GM21423 (cell line): ENCODE results near the gene MAP3K12.
"Not testable (repeated sequence)": the region's sequence is repeated elsewhere in the genome, so short reads cannot be mapped to it uniquely, and the experiment has no call there.

Source experiments
- ATAC-seq: cut with Tn5 transposase; IDR thresholded peaks from one replicate; pipeline ENCODE4 v1.9.1; 2021; ENCODE audit warnings: mild to moderate bottlenecking, moderate library complexity; ENCODE audit not compliant: unreplicated experiment

MAP3K12 gene

GRCh38 chr12:53493610-53494391, 5.5 kb downstream of the MAP3K12 start:
- no peak for ATAC-seq

- peak; percentile 94 for ATAC-seq
Observed at GRCh38 chr12:53492830-53493609, 6.2 kb downstream of the MAP3K12 start.

DNA sequence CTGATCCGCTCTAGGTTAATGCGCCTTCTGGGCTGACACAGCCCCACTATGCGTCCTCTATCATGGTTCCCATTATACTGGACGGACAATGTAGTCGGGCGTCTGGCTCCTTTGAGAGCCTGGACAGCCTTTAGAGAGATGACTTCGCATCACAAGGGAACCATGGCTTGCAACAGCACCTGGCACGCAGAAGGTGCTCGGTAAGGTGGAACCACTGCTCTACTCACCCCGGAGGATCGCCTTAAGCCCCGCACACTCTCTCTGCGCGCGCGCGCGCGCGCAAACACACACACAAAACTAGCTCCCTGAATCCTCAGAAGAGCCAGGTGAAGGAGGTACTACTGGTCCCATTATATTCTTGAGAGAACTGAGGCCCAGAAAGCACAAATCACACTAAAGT, 7.1 kb downstream of the MAP3K12 start:
- no peak for ATAC-seq

DNA sequence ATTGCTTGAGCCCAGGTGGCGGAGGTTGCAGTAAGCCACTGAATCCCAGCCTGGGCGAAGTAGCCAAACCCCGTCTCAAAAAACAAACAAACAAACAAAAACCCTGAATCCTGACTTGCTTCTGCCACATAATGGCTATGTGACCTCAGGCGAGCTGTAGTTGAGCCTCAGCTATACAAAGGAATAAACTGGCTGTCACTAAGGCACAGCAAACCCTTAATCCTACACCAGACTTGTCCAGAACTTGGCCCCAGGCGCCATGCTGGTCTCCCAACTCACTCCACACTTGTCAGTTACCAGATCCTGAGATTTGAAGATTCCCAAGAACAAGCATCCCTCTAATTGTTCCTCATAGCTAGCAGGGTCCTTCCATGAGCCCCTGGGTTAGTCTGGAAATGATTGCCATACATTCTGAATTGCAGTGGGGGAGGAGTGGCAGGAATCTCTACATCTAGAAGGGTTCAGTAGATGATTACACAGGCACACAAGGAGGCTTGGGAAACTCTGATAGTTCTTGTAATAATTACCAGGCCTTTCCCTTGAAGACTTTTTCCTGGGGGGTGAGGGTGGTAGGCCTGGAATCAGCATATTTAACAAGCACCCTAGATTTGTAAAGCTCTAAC, 9.9 kb downstream of the MAP3K12 start:
- ATAC-seq, result no peak

DNA sequence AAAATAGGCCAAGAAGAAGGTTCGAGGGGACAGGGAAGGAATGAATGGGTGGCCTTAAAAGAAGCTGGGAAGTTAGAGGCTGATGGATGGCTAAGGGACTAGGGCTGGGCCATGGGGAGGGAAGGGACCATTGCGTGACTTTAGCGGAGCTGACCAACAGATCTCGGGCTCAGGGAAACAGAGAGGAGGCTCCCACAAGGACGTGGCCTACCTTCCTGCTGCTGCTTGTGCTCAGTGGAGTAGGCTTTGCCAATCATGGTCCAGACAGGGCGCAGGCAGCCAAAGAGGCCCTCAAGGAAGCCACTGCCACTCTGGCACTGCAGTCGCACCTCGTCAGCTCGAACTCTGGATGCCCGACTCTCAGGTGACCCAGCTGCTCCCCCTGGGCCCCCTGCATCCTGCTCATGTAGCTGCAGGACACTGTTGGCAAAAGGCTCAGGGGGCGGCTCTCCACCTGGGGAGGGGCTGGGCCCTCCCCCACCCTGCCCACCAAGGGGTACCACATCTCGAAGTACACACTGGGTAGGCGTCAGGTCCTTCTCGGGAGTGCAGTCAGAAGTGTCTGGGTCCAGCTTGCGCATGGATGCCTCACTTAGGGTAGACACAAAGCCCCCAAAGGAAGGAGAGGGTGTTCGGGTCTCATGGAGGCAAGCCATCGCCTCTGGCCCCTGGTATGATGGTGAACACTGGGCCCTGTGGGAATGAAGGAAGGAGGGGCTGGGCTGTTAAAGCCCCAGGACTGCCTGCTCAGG, 12.3 kb downstream of the MAP3K12 start:
- ATAC-seq, result no peak

DNA sequence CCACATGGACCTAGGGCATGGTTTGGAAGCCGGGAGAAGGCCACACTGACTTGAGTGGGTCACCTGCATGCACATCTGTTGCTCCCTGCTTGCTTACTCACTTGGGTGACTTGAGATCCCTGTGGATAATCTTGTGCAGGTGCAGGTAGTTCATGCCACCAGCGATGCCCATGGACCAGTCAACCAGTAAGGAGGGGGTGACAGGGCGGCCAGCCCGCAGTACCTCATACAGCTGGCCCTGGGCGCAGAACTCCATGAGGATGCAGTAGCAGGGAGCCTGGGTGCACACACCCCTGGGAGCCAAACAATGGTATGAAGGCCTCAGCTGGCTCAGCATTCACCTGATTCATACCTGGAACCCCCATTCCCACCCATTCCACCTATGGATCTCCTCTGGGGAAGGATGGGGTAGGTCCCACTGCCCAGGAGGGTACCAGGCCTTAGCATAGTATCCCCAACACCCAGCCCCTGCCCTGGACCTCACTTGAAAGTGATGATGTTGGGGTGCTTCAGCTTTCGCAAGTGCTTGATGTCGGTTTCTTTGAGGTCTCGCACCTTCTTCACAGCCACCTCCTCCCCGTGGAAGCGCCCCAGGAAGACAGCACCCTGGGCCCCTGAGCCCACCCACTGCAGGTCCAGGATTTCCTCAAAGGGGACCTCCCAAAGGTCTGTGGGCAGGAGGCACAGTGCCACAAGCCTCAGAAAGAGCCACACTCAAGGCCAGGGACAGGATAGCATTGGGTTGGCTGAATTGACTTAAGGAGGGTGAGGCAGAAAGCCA, 13.1 kb downstream of the MAP3K12 start:
- ATAC-seq, result no peak

DNA sequence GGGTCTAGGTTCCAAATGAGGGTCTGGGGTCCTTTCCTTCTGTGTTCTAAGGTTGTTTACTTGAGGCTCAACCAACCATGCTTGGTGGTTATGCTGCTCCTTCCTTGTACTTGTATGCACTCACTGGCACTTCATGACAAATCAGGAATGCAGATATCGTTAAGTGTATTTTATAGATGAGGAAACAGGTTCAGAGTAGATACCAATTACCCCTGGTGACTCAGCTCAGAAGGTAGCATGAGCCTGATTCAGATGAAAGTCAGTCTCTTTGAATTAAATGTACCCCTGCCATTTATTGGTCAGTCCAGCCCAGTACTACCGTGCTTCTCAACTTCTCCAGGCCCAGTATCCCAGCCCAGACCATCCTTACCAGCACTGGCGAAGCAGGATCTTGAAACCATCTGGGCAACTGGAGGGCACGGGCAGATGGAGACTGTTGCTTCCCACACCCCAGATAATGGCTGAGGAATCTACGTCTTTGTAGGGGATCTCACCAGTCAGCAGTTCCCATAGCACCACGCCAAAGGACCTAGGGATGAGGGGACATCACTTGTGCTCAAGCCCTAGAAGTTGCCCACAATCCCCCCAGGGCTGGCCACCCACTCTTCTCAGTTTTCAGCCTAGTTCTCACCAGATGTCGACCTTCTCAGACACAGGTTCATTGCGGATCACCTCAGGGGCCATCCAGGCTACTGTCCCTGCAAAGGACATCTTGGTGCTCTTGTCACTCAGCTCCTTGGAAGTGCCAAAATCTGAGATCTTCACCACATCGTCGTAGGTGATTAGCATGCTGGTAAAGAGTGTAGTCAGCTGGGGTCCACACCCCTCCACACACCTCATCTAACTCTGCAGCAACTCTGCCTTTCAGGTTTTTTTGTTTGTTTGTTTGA, 14.3 kb downstream of the MAP3K12 start:
- ATAC-seq, result no peak

- ATAC-seq, result no peak
Observed at GRCh38 chr12:53483979-53484377, 15.3 kb downstream of the MAP3K12 start.

DNA sequence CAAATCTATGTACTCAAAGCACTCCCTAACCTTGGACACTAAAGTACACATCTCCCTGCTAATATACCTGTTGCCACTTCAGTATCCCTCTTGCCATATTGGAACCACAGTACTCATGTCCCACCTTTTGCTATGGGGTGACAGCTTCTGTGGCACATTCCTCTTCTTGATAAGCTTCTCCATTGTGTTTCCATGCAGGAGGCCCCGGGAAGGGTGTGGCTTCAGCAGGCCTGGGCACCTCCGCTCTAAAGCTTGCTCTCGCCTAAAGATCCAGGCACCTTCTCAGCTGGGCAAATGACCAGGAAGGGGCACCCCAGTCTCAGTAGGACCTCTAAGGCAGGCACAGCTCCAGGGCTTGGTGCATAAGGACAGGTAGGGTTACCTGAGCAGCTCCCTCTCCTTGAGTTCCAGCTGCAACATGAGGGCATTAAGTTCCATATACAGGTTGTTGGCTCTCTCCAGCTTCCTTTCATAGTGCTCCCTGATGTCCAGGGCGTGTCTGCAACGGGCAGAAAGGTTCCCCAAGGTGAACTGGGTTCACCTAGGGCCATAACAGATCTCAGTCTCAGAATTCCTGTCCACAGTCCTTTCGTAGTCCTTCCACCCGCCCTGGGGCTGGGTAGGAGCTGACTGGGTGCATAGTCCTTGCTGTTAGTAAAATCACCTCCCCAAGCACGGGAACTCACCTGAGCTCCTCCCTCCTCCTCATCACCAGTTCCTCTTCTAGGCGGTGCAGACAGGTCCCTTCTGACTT, 15.9 kb downstream of the MAP3K12 start:
- no peak for ATAC-seq

DNA sequence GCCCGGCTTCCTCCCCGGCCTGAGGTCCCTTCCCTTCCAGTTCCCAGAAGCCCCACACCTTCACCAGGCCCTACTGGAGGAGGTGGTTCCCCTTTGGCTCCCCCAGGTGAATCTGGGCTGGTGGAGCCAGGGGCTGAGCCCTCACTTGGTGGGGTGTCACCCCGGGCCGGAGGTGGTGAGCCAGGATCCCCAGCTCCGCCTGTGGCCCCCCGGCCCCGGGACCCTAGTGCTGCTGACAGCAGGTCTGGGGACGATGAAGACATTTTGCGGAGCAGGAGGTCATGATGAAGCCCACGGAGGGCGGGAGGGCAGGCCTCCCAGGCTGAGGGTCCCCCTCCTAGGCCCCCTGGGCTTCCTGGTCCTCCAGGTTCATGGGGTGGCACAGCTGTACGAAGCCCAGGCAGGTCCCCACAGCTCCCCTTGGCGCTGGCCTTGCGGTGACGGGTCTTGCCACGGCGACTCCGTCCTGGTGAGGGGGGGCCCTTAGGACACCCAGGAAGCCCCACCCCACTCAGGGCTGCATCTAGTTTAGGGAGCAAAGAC, 16.6 kb downstream of the MAP3K12 start:
- no peak for ATAC-seq

DNA sequence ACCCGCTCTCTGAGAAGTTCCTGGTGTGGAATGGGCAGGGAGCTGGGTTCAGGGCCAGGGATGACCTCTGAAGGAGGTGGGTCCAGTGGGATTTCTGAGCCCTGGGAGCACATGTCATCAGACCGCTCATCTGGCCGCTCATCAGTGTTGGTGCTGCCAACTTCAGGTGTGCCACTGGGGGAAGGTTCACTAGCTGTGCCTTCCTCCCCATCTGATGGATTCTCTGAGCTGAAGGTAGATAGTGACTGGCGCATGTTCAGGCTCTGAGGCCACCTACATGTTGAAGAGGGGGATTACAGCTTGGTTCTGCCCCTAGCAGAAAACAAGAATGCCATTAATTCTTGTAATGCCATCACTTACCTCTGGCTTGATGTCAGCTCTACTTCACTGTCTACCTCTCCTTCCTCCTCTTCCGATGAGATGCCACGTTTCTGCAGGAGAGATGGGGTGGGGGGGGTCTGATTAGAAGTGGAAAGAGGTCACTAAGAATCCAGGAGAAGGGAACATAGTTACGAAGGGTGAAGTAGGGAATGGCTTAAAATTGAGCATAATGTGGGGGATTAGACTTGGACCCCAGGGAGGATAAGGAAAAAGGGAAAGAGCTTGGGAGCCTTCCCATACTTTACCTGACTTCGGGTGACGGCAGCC, 17.2 kb downstream of the MAP3K12 start:
- no peak for ATAC-seq

GRCh38 chr12:53481458-53481857, 17.8 kb downstream of the MAP3K12 start:
- ATAC-seq, result not testable (repeated sequence)

DNA sequence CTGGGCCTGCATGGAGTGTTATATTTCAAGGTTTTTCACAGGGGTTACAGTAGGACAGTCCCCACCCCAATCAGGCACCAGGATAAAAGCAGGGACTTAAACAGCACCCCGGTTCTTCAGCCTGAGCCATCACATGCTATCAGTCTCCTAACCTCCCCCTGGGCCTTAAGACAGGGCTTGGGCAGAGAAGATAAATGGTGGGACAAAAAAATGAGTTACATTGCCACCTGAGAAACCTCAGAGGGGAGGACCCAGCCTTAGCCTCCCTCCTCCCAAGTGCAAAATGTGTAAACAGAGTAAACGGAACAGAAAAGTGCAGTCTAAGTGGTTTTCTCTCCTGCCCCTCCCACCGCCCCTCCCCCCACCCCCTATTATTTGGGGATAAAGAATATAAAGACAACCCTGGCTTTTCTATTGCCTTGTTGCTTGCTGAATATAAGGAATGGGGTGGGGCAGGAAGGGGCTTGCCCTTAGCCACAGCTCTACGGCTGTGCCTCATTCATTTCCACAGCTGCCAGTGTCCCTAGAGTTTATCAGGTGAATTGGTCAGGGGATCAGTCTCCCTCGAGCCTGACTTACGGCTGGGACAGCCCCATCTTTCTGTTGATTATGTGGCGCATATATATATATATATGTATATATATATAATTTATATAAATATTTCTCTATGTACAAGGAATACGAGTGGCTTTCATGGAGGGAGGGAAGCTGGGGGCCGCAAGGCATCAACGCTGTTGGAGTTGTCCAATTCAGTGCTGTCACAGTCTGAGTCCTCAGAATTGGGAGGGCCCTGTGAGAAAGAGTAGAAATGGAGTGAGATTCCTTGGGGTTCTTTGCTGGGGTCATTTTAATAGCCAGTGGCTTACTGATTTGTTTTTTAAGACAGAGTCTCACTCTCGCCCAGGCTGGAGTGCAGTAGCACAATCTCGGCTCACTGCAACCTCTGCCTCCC, 18.5 kb downstream of the MAP3K12 start:
- ATAC-seq, result no peak

- no peak for ATAC-seq
Observed at GRCh38 chr12:53479331-53479730, 19.9 kb downstream of the MAP3K12 start.

DNA sequence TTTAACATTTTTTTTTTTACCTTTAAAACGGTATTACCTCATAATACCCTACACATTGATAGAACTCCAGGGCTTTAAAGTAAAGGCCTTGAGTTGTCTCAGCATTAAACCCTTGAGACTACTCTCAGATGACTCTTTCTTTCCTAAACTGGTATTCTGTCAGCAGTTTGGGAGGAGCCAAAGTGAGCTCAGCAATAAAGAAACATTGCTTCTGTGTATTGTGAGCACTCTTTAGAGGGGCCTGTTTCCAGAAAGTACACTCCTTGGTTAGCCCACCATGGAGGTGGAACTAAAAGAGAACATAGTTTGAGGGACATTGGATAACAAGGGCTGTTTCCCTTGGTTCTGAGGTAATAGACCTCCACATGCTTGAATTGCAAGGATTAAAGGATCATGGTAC, 20.4 kb downstream of the MAP3K12 start:
- no peak for ATAC-seq

GRCh38 chr12:53476769-53477209, 22.5 kb downstream of the MAP3K12 start:
- ATAC-seq, result no peak

DNA sequence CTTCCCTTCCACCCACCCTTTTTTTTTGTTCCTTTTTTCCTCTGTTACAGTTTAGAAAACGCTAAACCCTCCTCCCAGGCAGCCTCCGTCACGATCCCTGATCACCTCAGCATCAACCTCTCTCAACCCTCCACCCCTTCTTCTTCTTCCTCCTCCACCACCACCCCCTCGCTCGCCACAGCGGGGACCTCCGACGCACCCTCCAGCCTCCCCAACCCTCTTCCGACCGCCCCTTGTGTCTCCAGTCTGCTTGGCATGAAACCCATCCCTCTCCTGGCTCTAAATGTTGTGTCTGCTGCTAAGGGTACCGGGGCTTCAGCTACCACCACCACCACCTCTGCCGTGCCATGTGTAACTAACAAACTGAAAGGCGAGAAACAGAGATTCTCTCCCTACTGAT, 24.4 kb downstream of the MAP3K12 start:
- ATAC-seq, result no peak
